Liver (tissue), 3 donors: ENCODE results near the gene EBF4.

Experiments used
- ATF3 ChIP-seq: IDR thresholded peaks from 2 replicates; pipeline ENCODE4 v1.6.1; 2016; ENCODE audit warnings: antibody characterized with exemption
- CTCF ChIP-seq: fragments of 150-350 bp; IDR thresholded peaks from 2 replicates; pipeline ENCODE4 v1.5.1; 2017; ENCODE audit warnings: improper control_type of control experiment, low read depth, low read length; ENCODE audit not compliant: missing input control
- FOXA1 ChIP-seq: IDR thresholded peaks from 2 replicates; pipeline ENCODE4 v1.6.1; 2016; ENCODE audit warnings: antibody characterized with exemption
- GABPA ChIP-seq, 2 donors: IDR thresholded peaks in 1 of 2; conservative IDR thresholded peaks in 1 of 2; 2 replicates each; pipeline ENCODE4 v1.6.1; 2016; ENCODE audit warnings: antibody characterized with exemption in 2 of 2, mild to moderate bottlenecking in 1 of 2, moderate library complexity in 1 of 2
- RAD21 ChIP-seq, 2 donors: IDR thresholded peaks; 2 replicates each; pipeline ENCODE4 v1.6.1; 2016; ENCODE audit warnings: antibody characterized with exemption in 2 of 2, mild to moderate bottlenecking in 2 of 2
- REST ChIP-seq: IDR thresholded peaks from 2 replicates; pipeline ENCODE4 v1.6.1; 2016; ENCODE audit warnings: antibody characterized with exemption, mild to moderate bottlenecking
- SP1 ChIP-seq: IDR thresholded peaks from 2 replicates; pipeline ENCODE4 v1.6.1; 2018; ENCODE audit warnings: antibody characterized with exemption, mild to moderate bottlenecking
- YY1 ChIP-seq: IDR thresholded peaks from 2 replicates; pipeline ENCODE4 v1.6.1; 2016; ENCODE audit warnings: antibody characterized with exemption, mild to moderate bottlenecking
- ZBTB33 ChIP-seq: IDR thresholded peaks from 2 replicates; pipeline ENCODE4 v1.6.1; 2016; ENCODE audit warnings: antibody characterized with exemption
- donor health status: healthy.
- donor health status: healthy.

GRCh38 chr20:2700913-2701620 is 8.5 kb downstream of the EBF4 start:
- no peak for TF ChIP-seq CTCF
- TF ChIP-seq SP1 = no peak
- no peak for TF ChIP-seq ZBTB33
- TF ChIP-seq YY1 = no peak
- no peak for TF ChIP-seq GABPA (IDR thresholded peaks at IDR 0.05 in 1 of 2, conservative IDR thresholded peaks at IDR 0.05 in 1 of 2)
- no peak for TF ChIP-seq REST
- no peak for TF ChIP-seq ATF3
- TF ChIP-seq RAD21 (IDR thresholded peaks at IDR 0.05) = no peak
- no peak for TF ChIP-seq FOXA1
